Muscle of arm (tissue), 14 donors: ENCODE data around the gene CPT1B. TPM values are rescaled to one million over a fixed set of nuclear protein-coding genes. Genes with fewer than 3 reads are reported as not detected.
"Not testable (repeated sequence)": the region's sequence is repeated elsewhere in the genome, so short reads cannot be mapped to it uniquely, and the experiment has no call there.

Experiments
- DNase-seq: peaks from one replicate; pipeline ENCODE4 v3.0.0-alpha.2; 2013
- long read RNA-seq, 11 donors: transcript quantifications; one replicate each; lab custom pipeline, GENCODE V29; 2026
- polyA plus RNA-seq, 12 donors: library from polyadenylated mRNA; unstranded; fragments of 120-200 nt; gene quantifications; one replicate each; pipeline ENCODE4 v1.2.1, GENCODE V29; 2013; ENCODE audit not compliant: insufficient read length in 12 of 12

The CPT1B gene
- polyA plus RNA-seq = 10 to 100 TPM in 11 of 12 donors, not detected in 1; 22.1 to 61.0 (median 35.1) TPM
- long read RNA-seq, donor 1, partial matches to known transcripts = 0 of 2 reads
- long read RNA-seq, donor 1, other reads (novel, unspliced or antisense) = 0 of 2 reads
- long read RNA-seq, donor 2, partial matches to known transcripts = 0 of 6 reads
- long read RNA-seq, donor 2, other reads (novel, unspliced or antisense) = 0 of 6 reads
- long read RNA-seq, donor 3 = 0 reads
- long read RNA-seq, donor 4, partial matches to known transcripts = 0 of 1 reads
- long read RNA-seq, donor 4, other reads (novel, unspliced or antisense) = 0 of 1 reads
- long read RNA-seq, donor 5, partial matches to known transcripts = 0 of 4 reads
- long read RNA-seq, donor 5, other reads (novel, unspliced or antisense) = 0 of 4 reads
- long read RNA-seq, donor 6, partial matches to known transcripts = 0 of 2 reads
- long read RNA-seq, donor 6, other reads (novel, unspliced or antisense) = 0 of 2 reads
- long read RNA-seq, donor 7 = 0 reads
- long read RNA-seq, donor 8, transcript CPT1B-201 (20 exons, 2,592 nt) = major isoform, 5 of 5 reads
- long read RNA-seq, donor 8, partial matches to known transcripts = 0 of 5 reads
- long read RNA-seq, donor 8, other reads (novel, unspliced or antisense) = 0 of 5 reads
- long read RNA-seq, donor 9, partial matches to known transcripts = 0 of 1 reads
- long read RNA-seq, donor 9, other reads (novel, unspliced or antisense) = 0 of 1 reads
- long read RNA-seq, donor 10, transcript CPT1B-201 (20 exons, 2,592 nt) = major isoform, 5 of 5 reads
- long read RNA-seq, donor 10, partial matches to known transcripts = 0 of 5 reads
- long read RNA-seq, donor 10, other reads (novel, unspliced or antisense) = 0 of 5 reads
- long read RNA-seq, donor 11, partial matches to known transcripts = 0 of 2 reads
- long read RNA-seq, donor 11, other reads (novel, unspliced or antisense) = 0 of 2 reads

DNA sequence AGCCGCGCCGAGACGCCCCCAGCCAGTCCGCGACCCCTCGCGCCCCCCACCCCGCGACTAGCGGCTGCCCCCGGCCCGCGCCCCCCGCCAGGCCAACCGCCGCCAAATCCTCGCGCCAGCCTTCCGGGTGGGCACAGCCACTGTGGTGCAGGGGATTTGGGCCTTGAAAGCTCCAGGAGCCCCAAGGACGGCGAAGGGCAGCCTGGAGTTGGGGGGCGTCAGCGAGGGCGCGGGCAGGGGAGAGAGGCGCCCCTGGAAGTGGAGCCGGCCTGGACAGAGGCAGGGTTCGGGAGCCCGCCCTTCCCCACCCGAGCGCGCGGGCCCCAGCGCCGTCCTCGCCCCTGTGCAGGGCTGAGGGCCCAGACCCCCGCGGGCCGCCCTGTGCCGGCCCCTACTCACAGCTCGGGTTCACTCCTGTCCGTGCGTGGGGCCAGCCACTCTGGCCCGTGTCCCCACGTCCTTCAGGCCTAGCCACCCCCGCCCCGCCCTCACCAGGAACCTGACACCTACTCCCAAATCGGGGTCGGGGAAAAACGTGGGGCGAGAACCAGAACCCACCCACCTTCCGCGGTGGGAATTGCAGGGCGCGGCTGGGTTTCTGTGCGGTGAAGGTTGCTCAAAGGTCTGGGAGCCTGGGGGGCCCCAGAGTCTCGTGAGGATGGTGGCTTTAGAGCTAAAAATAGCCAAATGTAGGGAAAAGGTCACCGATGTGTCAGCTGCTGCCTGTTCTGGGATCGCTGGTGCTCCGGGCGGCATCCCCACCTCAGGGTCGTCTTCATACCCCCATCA lies at the start of gene CPT1B:
CPT1B (minus strand) TSS at position 441 of the 789 bp plus-strand sequence. CDS start 512 bp downstream, outside the sequence.
- DNase-seq = no peak

- no peak for DNase-seq
Observed at GRCh38 chr22:50626850-50627641, 48.8 kb upstream of the CPT1B start.

DNA sequence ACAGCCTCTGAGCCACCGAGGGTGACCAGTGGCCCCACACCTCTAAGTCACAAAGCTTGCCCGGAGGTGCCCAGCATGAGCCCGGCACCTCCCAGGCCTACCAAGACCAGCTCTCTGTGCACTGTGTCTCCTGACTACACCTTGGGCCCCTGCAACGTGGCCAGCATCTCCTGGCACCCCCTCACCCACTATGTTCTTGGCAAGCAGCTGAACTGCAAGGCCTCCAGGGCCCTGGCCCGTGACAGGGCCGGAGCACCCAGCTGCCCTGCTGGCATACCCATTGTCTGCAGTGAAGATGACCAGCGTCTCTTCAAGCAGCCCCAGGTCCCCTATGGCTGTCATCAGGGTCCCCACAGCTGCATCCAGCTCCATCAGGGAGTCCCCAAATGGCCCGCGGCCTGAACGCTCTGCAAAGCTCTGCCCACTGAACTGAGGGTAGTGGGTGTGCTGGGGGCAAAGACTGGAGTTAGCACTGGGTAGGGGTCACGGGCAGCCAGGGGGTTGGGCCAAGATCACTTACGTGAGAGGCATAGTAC lies 48.2 kb upstream of the CPT1B start:
- no peak for DNase-seq

DNA sequence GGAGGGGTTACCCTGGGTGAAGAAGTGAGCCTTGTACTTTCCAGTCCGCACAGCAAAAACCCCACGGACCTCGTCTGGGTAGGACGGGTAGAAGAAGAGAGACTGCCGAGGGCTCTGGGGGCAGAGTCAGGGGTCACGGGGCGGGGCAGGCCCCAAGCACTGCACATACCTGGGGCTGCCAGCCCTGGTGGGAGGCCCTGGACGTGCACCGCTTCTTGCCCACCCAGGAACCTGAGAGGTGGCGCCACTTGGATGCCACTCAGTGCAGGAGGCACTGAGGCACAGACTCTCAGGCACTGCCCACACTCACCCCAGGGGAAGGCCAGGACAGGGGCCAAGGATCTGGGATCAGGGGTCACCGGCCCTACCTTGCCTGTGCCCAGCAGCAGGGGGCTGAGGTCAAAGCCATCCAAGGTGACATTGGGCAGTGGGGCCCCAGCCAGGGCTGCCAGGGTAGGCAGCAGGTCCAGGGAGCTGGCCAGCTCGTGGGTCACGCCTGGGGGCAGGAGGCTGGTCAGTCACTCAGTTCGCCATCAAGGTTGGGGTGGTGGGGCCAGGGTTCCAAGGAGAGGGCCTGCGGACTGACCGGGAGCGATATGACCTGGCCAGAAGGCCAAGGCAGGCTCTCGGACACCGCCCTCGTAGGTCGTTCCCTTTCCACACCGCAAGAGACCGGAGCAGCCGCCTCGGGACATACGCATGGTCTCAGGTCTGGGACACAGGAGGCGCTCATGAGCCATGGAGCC lies 47.5 kb upstream of the CPT1B start:
- DNase-seq = no peak

GRCh38 chr22:50625131-50625567 lies 46.9 kb upstream of the CPT1B start:
- DNase-seq = no peak

DNA sequence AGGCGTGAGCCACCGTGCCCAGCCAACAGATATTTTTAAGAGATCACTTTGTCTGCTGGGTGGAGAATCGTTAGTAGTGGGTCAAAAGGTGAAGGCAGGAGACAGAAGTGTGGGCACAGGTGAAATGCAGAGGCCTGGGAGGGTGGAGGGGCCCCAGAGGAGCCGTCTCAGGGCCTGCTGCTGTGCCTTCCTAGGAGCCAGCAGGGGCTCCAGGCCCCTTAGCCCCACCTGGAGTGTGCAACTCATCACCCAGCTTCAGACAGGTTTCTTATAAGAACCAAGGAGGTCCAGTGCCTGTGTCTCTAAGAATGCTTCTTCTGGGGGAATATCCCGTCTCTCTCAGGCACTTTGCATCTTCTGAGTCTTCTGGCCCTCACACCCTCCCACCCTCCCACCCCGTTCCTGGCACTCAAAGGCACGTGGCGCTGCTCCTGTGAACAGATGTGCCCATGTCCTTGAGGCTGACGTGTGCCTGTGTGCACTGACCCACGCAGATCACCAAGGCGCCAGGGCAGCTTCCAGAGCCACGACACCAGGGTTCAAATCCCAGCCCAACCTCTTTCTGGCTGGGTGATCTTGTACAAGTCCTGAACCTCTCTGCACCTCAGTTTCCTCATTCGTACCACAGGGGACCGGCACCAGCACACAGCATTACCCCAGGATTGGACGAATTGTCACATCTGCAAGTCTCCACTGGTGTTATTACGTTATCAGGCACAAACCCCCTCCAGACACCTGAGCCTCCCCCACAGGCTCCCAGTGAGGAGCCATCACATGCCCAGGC lies 46.3 kb upstream of the CPT1B start:
- DNase-seq = no peak

DNA sequence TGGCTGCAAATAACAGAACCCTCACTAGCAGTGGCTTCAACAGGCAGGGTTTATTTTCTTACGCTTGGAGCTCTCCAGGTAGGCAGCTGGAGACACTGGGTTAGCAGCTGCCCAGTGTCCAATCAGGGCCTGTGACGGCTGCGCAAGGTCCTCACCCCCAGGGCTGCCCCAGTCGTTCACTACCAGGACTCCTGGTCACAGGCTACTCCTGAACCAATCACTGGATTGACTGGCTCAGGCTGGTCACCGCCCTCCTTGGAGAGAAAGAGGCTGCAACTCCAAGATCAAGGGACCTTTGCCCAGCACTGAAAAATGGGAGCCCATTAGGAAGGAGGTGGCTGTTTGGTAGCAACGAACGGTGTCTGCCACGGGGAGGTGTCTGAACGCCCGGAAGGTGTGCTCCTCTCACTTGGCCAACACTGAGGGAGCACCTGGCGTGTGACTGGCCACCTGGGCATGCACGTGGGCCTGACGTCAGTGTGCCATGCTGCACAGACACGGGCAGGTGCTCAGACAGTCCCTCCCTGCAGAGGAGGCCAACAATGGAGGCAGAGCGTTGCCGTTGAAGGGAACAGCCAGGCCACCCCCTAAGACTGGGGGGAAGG lies 44.6 kb upstream of the CPT1B start:
- no peak for DNase-seq

DNA sequence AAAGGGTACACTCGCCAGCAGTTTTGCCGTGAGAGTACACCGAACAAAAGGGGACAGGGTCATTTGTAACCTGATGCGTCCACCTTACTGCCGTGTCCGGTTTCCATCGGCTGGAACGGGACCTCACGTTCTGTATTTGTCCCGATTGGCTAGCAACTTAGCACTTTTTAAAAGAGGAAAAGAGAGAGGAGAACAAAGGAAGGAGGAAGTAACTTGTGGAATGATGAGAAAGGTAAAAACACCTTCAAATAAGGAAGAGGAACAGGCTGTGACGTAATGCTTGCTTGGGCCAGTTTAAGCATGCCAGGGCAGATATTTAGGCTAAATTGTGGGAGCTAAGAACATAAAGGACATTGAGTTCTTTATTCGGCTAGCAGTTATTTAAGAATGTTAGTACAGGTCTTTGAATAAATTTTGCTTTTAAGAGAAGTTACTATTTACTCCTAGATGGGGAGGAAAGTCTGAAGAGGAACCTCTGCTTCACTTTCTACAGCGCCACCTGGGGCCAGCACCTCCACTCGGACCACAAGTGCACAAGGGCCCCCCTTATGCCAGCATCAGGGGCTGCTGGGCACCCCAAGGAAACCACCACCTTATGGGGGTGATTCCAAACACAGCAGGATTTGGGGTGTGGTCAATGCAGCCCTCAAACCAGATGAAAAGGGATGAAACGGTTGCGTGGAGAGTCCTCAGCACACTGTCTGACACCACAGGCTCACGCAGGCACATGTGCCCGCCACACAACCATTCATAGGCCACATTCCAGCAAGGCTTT lies 43.9 kb upstream of the CPT1B start:
- DNase-seq = no peak

DNA sequence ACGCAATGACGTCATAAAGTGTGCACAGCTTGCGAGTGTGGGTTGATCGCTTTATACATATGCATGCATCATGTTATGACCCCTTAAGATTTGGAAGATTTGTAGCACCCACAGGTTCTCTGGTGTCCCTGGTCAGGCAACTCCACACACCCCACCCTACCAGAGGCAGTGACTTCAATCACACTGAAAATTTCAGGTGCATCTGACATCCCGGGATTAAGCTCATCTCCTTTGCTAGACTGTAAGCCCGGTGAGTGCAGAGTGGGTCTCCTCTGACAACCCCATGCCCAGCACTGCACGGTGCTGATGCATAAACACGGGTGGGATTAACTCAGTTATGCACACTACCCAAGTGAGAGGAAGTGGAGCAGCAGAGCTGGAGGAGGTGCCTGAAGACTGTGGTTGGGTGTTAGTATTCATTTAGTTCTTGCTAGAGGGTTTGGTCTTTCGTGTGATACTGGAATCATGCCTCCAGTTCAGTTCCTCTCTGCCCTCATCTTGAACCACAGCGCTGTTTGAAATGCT lies 43.2 kb upstream of the CPT1B start:
- DNase-seq = no peak

- no peak for DNase-seq
Observed at GRCh38 chr22:50620593-50621355, 42.5 kb upstream of the CPT1B start.

GRCh38 chr22:50614296-50614695 lies 36.1 kb upstream of the CPT1B start:
- DNase-seq = not testable (repeated sequence)

GRCh38 chr22:50613291-50613981 lies 35.2 kb upstream of the CPT1B start:
- no peak for DNase-seq

- DNase-seq = no peak
Observed at GRCh38 chr22:50612528-50613221, 34.4 kb upstream of the CPT1B start.

DNA sequence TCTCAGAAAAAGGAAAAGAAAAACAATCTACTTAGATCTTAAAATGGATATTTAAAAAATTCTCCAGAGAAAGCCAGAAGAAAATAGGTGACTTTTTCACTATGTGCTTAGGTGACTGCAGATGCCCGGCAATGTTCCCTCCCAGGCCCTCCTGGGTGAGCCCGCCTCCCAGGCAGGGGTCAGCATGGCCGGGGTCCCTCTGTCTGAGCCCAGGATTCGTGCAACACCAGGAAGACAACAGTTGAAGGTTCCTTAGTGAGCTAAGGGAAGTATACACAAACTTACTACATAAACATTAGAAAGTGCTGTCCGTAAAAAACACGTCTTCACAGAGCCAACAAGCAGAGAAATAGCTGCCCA lies 33.9 kb upstream of the CPT1B start:
- DNase-seq = no peak

GRCh38 chr22:50611341-50612060 lies 33.3 kb upstream of the CPT1B start:
- DNase-seq = no peak
